Measurements from ENCODE around the gene SDK1.
"Not testable (repeated sequence)": the region's sequence is repeated elsewhere in the genome, so short reads cannot be mapped to it uniquely, and the experiment has no call there.

Gene SDK1

GRCh38 chr7:4245135-4245865, 944.2 kb downstream of the SDK1 start:
- no peak for DNase-seq (ENCODE audit: low read depth in 2 of 2)

GRCh38 chr7:4245866-4246470, 944.9 kb downstream of the SDK1 start:
- DNase-seq (ENCODE audit: low read depth in 2 of 2), result no peak

- DNase-seq (ENCODE audit: low read depth in 2 of 2), result no peak
Observed at GRCh38 chr7:4246536-4246935, 945.5 kb downstream of the SDK1 start.

GRCh38 chr7:4247106-4247876, 946.2 kb downstream of the SDK1 start:
- no peak for DNase-seq (ENCODE audit: low read depth in 2 of 2)

- no peak for DNase-seq (ENCODE audit: low read depth in 2 of 2)
Observed at GRCh38 chr7:4248295-4248694, 947.2 kb downstream of the SDK1 start.

DNA sequence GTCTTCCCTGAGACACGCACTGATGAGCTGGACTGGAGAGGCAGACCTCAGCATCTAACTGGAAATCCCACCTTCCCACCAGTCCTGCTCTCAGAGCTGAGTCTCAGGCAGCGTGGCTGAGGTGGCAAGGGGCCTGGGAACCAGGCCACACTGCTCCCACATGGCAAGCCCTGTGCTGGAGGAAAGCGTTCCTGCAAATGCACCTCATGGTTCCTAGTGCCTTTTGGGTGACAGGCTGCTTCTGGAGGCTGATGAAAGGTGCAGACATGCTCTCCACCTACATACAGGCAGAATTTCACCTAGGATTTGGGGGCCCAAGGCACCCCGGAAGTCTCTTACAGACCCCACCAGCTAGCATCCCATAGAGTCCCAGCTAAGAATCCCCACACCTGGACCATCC, 948.2 kb downstream of the SDK1 start:
- no peak for DNase-seq (ENCODE audit: low read depth in 2 of 2)

DNA sequence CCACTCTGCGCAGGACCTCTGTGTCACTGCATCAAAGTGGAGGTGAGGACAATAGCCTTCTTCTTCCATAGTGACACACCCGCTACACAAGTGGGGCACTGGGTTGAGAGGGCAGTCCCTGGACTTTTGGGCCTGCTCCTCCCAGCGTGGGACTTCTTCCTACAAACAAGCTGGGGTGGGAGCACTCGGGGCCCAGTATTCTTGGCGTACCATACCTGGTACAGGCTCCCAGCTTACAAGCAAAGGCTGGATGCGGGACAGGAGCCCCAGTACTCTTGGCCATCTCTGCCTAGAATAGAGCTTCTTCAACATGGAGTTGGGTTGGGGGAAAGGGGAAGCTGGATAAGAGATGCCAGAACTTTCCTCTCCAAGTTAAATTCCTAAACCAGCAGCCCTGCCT, 954.3 kb downstream of the SDK1 start:
- DNase-seq (ENCODE audit: low read depth in 2 of 2), result no peak

GRCh38 chr7:4256286-4256685, 955.2 kb downstream of the SDK1 start:
- no peak for DNase-seq (ENCODE audit: low read depth in 2 of 2)

GRCh38 chr7:4257146-4258111, 956.4 kb downstream of the SDK1 start:
- DNase-seq (ENCODE audit: low read depth in 2 of 2), result no peak

DNA sequence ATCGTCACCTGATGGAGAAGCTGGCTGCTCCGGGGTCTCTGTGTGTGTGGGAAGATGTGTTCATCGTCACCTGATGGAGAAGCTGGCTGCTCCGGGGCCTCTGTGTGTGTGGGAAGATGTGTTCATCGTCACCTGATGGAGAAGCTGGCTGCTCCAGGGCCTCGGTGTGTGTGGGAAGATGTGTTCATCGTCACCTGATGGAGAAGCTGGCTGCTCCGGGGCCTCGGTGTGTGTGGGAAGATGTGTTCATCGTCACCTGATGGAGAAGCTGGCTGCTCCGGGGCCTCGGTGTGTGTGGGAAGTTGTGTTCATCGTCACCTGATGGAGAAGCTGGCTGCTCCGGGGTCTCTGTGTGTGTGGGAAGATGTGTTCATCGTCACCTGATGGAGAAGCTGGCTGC, 959.1 kb downstream of the SDK1 start:
- not testable (repeated sequence) for DNase-seq (ENCODE audit: low read depth in 2 of 2)

- no peak for DNase-seq (ENCODE audit: low read depth in 2 of 2)
Observed at GRCh38 chr7:4260867-4261600, 960.0 kb downstream of the SDK1 start.

- no peak for DNase-seq (ENCODE audit: low read depth in 2 of 2)
Observed at GRCh38 chr7:4261601-4261960, 960.5 kb downstream of the SDK1 start.

GRCh38 chr7:4264206-4264605, 963.2 kb downstream of the SDK1 start:
- DNase-seq (ENCODE audit: low read depth in 2 of 2), result not testable (repeated sequence)

DNA sequence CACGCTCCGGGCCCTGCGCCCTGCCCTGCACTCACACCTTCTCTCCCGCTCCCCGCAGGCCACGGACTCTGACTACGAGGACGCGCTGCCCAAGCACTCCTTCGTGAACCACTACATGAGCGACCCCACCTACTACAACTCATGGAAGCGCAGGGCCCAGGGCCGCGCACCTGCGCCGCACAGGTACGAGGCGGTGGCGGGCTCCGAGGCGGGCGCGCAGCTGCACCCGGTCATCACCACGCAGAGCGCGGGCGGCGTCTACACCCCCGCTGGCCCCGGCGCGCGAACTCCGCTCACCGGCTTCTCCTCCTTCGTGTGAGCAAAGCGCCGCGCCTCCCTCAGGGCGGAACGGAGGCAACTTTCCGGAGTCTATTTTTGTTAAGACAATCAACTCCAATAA, 964.0 kb downstream of the SDK1 start:
- no peak for DNase-seq (ENCODE audit: low read depth in 2 of 2)

- DNase-seq (ENCODE audit: low read depth in 2 of 2), result no peak
Observed at GRCh38 chr7:4265676-4266075, 964.6 kb downstream of the SDK1 start.

GRCh38 chr7:4266270-4267040, 965.4 kb downstream of the SDK1 start:
- DNase-seq (ENCODE audit: low read depth in 2 of 2), result no peak

DNA sequence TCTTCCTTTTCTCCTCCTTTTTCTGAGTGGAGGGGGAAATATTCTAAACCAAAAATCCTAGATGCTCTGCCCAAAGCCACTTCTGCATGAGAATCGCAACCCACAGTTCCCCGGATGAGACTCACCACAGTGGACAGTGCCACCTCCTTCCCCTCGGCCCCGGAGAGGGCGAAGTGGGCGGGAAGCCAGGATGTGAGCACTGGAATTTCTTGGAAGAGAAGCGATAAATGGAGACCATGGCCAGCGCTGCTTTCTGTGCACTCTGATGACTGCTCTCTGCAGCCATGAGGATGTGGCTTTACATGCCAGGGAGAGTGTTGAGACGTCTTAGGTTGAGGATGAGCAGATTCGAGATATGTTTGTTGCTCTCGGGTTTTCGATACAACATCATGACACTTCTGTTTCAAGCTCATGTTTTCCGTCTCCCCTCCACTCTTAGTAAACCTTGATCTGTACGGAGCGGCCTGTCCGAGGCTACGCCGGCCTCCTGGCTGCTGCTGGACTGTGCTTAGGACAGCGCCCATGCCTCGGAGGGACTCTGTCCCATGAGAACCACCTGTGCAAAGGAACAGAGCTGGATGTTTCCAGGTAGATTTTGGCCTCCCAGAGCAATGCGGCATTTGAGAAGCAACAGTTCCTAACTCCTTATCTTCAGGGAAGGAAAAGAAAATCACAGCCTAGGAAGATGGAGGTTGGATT, 966.4 kb downstream of the SDK1 start:
- no peak for DNase-seq (ENCODE audit: low read depth in 2 of 2)

- no peak for DNase-seq (ENCODE audit: low read depth in 2 of 2)
Observed at GRCh38 chr7:4268040-4268965, 967.3 kb downstream of the SDK1 start.

DNA sequence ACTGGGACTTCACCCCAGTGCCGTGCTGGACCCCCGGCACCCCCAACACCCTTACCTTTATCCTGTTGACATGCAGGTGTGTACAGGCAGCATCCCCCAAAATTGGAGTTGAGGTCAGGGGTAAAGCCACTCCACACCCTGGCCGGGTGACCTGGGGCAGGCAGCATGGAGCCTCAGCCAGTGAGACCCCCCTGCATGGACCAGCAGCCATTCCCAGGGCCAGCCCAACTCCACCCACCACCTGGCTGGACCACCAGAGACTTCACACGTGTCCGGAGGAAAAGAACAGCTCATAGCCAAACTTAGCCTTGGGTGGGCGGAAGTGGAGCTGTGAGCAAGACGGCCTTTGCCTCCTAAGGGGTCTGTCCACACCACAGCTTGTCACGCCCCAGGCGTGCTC, 968.0 kb downstream of the SDK1 start:
- DNase-seq (ENCODE audit: low read depth in 2 of 2), result no peak

Measured in activated CD4-positive, alpha-beta T cell treated with anti-CD3 and anti-CD28 coated beads for 24 hours (primary cell).